GM21619 (cell line): ENCODE results near the gene SLC39A9.
"Not testable (repeated sequence)": the region's sequence is repeated elsewhere in the genome, so short reads cannot be mapped to it uniquely, and the experiment has no call there.

ENCODE experiments used
- ATAC-seq: cut with Tn5 transposase; IDR thresholded peaks from one replicate; pipeline ENCODE4 v1.9.1; 2021; ENCODE audit not compliant: unreplicated experiment

SLC39A9 gene

GRCh38 chr14:69366761-69367160, 31.7 kb upstream of the SLC39A9 start:
- ATAC-seq = no peak

DNA sequence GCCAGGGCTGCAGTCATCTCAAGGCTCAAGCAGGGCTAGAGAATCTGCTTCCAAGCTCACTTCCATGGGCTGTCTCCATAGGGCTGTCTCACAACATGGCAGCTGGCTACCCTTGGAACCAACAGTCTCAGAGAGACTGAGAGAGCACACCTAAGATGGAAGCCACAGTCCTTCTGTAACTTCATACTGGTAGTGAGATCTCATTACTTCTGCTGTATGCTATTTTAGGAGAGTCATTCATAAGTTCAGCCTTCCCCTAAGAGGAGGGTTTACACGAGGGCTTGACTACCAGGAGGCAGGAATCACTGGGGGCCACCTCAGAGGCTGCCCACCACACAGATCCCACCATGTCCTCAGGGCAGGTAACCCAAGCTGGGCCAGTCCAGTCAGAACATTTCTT, 30.1 kb upstream of the SLC39A9 start:
- ATAC-seq = no peak

- no peak for ATAC-seq
Observed at GRCh38 chr14:69370061-69370460, 28.4 kb upstream of the SLC39A9 start.

GRCh38 chr14:69372146-69372545, 26.3 kb upstream of the SLC39A9 start:
- ATAC-seq = no peak

GRCh38 chr14:69373104-69373503, 25.4 kb upstream of the SLC39A9 start:
- ATAC-seq = no peak

DNA sequence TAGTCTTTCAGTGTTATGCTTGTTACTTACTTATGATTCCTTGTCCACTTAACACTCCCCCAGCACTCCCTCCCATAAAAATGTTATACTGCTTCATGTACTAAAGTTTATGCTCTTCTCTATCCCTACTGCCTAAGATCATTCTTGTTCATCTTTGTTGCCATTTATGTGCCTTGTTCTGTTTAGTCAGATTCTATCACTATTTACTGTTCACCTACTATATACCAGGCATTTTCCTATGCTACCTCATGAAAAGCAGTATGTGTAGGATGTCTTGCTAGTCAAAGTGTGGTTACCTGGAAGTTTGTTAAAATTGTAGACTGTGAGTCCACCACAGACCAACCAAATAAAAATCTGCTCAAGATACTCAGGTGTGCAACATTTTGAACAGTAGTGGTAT, 24.3 kb upstream of the SLC39A9 start:
- ATAC-seq = no peak

- ATAC-seq = no peak
Observed at GRCh38 chr14:69375182-69375581, 23.3 kb upstream of the SLC39A9 start.

GRCh38 chr14:69375722-69376121, 22.8 kb upstream of the SLC39A9 start:
- no peak for ATAC-seq

GRCh38 chr14:69376439-69376838, 22.1 kb upstream of the SLC39A9 start:
- no peak for ATAC-seq

GRCh38 chr14:69378274-69378673, 20.2 kb upstream of the SLC39A9 start:
- ATAC-seq = no peak

DNA sequence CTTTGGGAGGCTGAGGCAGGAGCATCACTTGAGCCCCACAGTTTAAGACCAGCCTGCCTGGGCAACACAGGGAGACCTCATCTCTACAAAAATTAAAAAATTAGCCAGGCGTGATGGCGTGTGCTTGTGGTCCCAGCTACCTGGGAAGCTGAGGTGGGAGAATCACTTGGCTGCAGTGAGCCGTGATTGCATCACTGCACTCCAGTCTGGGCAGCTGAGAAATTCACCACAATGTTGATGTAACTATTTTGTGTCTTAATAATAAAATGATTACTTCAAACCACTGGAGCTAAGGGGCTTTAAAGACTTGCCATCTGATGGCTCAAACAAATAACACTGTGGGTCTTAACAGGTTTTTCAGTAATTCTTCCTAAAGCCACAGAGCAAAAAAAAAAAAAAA, 11.2 kb upstream of the SLC39A9 start:
- ATAC-seq = no peak

DNA sequence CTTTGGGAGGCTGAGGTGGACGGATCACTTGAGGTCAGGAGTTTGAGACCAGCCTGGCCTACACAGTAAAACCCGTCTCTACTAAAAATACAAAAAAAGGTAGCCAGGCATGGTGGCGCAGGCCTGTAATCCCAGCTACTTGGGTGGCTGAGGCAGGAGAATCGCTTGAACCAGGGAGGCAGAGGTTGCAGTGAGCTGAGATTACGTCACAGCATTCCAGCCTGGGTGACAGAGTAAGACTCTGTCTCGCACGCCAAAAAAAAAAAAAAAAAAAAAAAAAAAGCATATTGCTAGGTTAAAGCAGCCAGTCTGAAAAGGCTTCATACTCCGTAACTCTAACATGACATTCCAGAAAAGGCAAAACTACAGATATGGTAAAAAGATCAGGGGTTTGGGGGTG, 7.1 kb upstream of the SLC39A9 start:
- not testable (repeated sequence) for ATAC-seq

DNA sequence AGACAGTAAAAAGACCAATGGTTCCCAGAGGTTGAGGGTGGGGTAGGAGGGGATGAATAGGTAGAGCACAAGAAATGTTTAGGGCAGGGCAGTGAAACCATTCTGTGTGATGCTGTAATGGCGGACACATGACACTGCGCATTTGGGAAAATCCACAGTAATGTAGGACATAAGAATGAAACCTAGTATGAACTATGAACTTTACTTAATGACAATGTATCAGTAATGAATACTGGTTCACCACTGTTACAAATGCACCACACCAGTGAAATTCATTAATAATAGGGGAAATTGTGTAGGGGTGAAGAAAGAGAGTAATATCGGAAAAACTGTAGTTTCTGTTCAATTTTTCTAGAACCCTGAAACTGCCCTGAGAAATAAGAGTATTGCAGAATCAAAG, 6.0 kb upstream of the SLC39A9 start:
- no peak for ATAC-seq

GRCh38 chr14:69395929-69396328, 2.6 kb upstream of the SLC39A9 start:
- no peak for ATAC-seq

GRCh38 chr14:69398818-69399210, 322 bp downstream of the SLC39A9 start:
- ATAC-seq = peak; percentile 2

GRCh38 chr14:69399750-69400149, 1.3 kb downstream of the SLC39A9 start:
- no peak for ATAC-seq

DNA sequence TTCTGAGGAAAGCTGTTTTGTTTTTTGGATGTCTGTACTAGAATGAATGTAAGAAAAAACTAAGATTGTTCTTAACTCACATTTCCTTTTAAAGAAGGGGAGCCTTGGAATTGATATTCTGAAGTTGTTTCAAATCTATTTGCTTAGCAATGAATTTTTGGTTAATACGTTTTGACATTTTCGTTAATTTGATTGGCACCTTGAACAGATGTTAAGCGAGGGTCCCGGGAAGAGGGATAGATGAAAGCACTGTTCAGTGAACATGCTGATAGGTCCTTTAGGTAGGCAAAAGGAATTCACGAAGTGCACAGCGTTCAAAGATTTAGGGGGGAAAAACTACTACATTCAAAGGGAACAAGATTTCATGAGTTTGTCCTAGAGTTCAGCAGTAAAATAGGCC, 1.7 kb downstream of the SLC39A9 start:
- no peak for ATAC-seq

DNA sequence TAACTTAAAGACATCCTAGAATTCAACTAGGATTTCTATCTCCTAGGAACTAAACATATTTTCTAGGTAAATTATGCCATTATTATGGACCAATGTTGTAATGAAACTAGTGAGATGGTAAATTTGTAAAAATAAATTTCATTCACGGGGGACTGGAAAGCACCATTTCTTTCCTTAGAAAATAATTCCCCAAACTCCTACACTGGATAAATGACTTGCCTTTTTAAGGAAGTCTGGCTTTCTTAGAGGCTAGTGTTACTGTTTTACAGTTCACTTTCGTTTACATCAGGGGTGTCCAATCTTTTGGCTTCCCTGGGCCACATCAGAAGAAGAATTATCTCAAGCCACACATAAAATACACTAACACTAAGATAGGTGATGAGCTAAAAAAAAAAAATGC, 3.3 kb downstream of the SLC39A9 start:
- no peak for ATAC-seq

DNA sequence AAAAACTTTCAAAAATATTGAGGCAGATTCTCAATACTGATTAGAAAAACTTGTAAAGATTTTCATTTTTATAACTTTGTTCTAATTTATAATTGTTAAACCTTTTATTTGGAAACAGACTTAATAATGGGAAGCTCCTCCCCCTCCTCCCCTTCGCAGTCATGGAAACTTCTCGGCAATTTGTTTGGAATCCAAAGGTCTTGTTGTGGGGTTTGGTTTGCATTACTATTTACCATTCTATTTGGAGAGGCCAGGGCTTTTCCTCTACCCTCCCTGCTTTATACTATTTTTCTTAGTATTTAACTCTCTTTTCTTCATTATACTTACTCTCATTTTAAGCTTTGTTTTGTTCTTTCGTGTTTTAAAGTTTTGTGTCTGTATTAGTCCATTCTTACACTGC, 6.0 kb downstream of the SLC39A9 start:
- no peak for ATAC-seq

DNA sequence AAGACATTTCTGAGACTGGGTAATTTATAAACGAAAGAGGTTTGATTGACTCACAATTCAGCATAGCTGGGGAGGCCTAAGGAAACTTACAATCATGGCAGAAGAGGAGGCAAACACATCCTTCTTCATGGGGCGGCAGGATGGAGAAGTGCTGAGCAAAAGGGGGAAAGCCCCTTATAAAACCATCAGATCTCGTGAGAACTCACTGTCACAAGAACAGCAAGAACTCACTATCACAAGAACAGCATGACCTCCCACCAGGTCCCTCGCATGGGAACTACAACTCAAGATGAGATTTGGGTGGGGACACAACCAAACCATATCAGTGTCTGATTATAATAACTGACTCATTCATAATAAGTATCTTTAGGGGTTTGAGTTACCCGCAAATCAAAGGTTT, 6.4 kb downstream of the SLC39A9 start:
- no peak for ATAC-seq

GRCh38 chr14:69405762-69406161, 7.3 kb downstream of the SLC39A9 start:
- no peak for ATAC-seq

DNA sequence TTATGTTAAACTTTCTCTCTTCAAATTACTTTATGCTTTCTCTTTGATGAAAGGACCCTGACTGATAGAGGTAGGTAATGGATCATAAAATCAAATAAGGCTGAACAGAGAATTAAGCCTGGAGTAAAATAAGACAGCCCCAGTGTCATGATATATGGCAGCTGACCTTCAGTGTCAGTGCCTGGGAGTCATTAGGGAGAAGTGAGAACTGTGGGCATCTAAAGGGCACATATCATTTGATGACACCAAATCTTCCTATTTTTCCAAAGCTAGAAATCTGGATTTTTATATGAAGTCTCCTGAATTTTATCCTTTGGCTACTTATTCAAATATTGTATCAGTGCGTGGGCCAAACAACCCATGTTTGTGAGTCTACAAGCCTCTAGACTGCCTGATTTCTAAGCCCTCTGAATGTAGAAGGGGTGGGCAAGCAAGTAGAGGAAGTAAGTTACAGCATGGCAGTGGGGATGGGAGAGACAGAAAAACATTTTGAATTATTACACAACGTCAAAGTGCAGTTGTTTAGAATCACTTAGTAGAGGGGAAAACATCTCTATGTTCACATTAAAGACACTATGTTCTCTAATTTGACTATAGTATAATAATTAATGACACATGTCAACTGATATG, 10.0 kb downstream of the SLC39A9 start:
- ATAC-seq = no peak

GRCh38 chr14:69413483-69413882, 15.0 kb downstream of the SLC39A9 start:
- ATAC-seq = no peak

DNA sequence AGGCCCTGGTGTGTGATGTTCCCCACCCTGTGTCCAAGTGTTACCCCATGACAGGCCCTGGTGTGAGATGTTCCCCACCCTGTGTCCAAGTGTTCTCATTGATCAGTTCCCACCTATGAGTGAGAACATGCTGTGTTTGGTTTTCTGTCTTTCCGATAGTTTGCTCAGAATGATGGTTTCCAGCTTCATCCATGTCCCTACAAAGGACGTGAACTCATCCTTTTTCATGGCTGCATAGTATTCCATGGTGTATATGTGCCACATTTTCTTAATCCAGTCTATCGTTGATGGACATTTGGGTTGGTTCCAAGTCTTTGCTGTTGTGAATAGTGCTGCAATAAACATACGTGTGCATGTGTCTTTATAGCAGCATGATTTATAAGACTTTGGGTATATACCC, 17.6 kb downstream of the SLC39A9 start:
- not testable (repeated sequence) for ATAC-seq
